Aorta (tissue), 5 donors: ENCODE results near the gene KCTD11. TPM values are rescaled to one million over a fixed set of nuclear protein-coding genes. Genes with fewer than 3 reads are reported as not detected.
A peak's percentile ranks its signal among the peaks of the same experiment; 100 is the strongest.
"Not testable (repeated sequence)": the region's sequence is repeated elsewhere in the genome, so short reads cannot be mapped to it uniquely, and the experiment has no call there.

Experiments
- ATAC-seq: fragments of 200-7000 bp; cut with Tn5 transposase; one replicate; pipeline ENCODE4 v1.9.1; 2022; ENCODE audit warnings: moderate library complexity; ENCODE audit not compliant: low FRiP score
- DNase-seq, 2 donors: peaks; one replicate each; pipeline ENCODE4 v3.0.0-alpha.2; 2020
- H3K27ac ChIP-seq, 2 donors: one replicate each; pipeline ENCODE4 v1.5.1; 2013; ENCODE audit warnings: low read length in 2 of 2, mild to moderate bottlenecking in 2 of 2, moderate library complexity in 2 of 2, control low read depth in 1 of 2, inconsistent platforms in 1 of 2, low read depth in 1 of 2
- H3K27me3 ChIP-seq, 2 donors: one replicate each; pipeline ENCODE4 v1.6.1; 2013; ENCODE audit warnings: control low read depth in 1 of 2, low read length in 1 of 2, mild to moderate bottlenecking in 1 of 2, moderate library complexity in 1 of 2; ENCODE audit not compliant: insufficient read depth in 2 of 2, control insufficient read depth in 1 of 2
- H3K36me3 ChIP-seq, 2 donors: one replicate each; pipeline ENCODE4 v1.6.1; 2013; ENCODE audit warnings: control low read depth in 1 of 2, low read length in 1 of 2, mild to moderate bottlenecking in 1 of 2; ENCODE audit not compliant: insufficient read depth in 2 of 2, control insufficient read depth in 1 of 2
- H3K4me1 ChIP-seq, 2 donors: one replicate each; pipeline ENCODE4 v1.6.1; 2013; ENCODE audit warnings: low read length in 2 of 2, control low read depth in 1 of 2, mild to moderate bottlenecking in 1 of 2, moderate library complexity in 1 of 2; ENCODE audit not compliant: insufficient read depth in 2 of 2, control insufficient read depth in 1 of 2
- H3K4me3 ChIP-seq, 2 donors: one replicate each; pipeline ENCODE4 v1.5.1; 2013; ENCODE audit warnings: low read length in 2 of 2, control low read depth in 1 of 2, mild to moderate bottlenecking in 1 of 2
- H3K9me3 ChIP-seq: one replicate; pipeline ENCODE4 v1.6.1; 2013; ENCODE audit warnings: mild to moderate bottlenecking, low read length; ENCODE audit not compliant: control insufficient read depth
- WGBS, 2 donors: extraction: QIAGEN DNeasy Blood & Tissue Kit; methylation state at CpG; one replicate each; pipeline ENCODE4 v1.1.7; 2013; 5-methylcytosine and 5-hydroxymethylcytosine counted together
- intact Hi-C, 2 donors: fragments of 100-400 bp; cut with DNase I; formaldehyde crosslinking; loops; one replicate each; pipeline versions ENCODE4 v1.14.2 to v1.15.0; 2022
- polyA plus RNA-seq, 2 donors: library from polyadenylated mRNA; stranded (reverse); fragments of 200-250 nt; gene quantifications; one replicate each; pipeline ENCODE4 v1.2.3, GENCODE V29; 2013
- total RNA-seq, 2 donors: library from RNA; stranded (reverse); fragmentation: NEBNext Ultra II Directional; extraction: Animal tissue kit (Norgen Biotek cat#: 25700); gene quantifications; one replicate each; pipeline ENCODE4 v1.2.1, GENCODE V29; 2021
- donor health status: healthy with polysubstance abuse.
- donor health status: Bipolar disorder and iron deficiency.
- donor health status: DM: no; HTN: no; CAD: no.
- donor health status: DM: no; HTN: no; CAD: no.
- donor health status: DM: yes; HTN: yes; CAD: no.

KCTD11 gene
- total and polyA plus RNA-seq, 4 donors = 11.0 to 15.8 (median 11.9) TPM

DNA sequence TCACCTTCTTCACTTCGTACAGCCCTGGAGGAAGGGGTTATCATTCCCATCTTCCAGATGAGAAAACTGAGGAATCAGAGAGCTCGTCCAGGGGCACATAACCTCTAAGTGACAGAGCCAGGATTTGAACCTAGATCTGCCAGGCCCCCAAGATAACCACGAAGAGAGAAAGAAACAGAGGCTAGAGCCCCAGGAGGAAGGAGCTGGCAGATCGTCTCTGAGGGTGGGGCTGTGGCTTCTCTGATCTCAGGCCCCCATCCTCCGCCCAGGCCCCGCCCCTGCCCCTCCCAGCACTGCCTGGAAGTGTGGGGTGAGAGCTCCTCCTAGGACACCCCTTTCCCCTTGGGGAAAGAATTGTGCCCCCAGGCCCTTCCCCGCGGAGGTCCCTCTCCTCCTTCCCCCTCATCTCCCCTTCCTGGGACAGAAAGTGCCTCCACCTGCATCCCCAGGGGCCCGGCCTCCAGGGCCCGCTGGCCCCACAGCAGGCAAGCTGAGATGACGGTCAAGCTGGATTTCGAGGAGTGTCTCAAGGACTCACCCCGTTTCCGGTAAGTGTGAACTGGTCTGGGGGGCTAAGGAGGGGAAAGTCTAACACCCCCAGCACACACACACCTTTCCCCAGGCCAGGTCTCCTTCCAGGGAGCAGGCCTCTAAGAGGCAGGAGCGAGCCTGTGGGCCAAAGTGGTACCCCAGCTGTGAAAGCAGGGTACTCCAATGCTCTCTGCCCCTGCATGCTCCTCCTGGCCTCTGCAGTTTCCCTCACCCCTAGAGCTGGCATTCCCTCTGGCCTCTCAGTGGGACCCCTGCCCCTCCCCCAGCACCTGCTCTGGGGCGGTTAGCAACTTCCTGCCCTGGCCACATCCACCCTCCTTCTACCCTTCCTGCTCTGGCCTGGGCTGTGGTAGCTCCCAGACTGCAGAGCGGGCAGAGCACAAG, 15.5 kb upstream of the KCTD11 start, which contains the start of gene ACAP1:
Gene ACAP1 (plus strand): TSS at position 290 of the 936 bp plus-strand sequence. CDS start 206 bp downstream, at position 496.
- Histone ChIP-seq H3K27ac (no peak within 1 kb of the TSS), H3K27me3 (no peaks in the 10 kb centered on the region), H3K36me3 (no peaks in the 10 kb centered on the region), H3K4me1 (no peaks in the 10 kb centered on the region), H3K9me3 (no peaks in the 10 kb centered on the region), H3K4me3 (no peak within 1 kb of the TSS)
- ATAC-seq (peak; percentile 37), DNase-seq (no peak)
- 39 to 43% methylated on average over 14 to 17 of the region's 17 CpGs for WGBS, 2 donors
- intact Hi-C loops = no loop called here

DNA sequence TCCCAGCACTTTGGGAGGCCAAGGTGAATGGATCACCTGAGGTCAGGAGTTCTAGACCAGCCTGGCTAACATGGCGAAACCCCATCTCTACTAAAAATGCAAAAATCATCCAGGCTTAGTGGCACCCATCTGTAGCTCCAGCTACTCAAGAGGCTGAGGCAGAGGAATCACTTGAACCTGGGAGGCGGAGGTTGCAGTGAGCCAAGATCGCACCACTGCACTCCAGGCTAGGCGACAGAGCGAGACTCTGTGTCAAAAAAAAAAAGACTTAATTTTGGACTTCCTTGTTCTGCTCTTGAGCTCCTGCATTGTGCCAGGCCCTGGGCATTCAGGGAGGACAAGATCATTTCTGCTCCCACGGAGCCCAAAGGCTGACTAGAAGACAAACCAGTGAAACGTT, 14.4 kb upstream of the KCTD11 start:
- H3K4me3 ChIP-seq, intact Hi-C loops, DNase-seq, ATAC-seq, H3K4me1 ChIP-seq, H3K27me3 ChIP-seq, H3K27ac ChIP-seq, H3K36me3 ChIP-seq, H3K9me3 ChIP-seq: not testable (repeated sequence)
- 77 to 81% methylated on average over 7 of the region's 7 CpGs for whole genome bisulfite sequencing, 2 donors

- H3K36me3 ChIP-seq = no peaks in the 10 kb centered on the region
These were observed 11.8 kb upstream of the KCTD11 start for GRCh38 chr17:7340179-7340578.

GRCh38 chr17:7341842-7342241, 10.1 kb upstream of the KCTD11 start:
- H3K4me3 ChIP-seq = no peak overlapping the region
- H3K27me3 ChIP-seq = no peaks in the 10 kb centered on the region
- intact Hi-C loops = no loop called here
- 93% methylated on average over 13 of the region's 13 CpGs for WGBS, 2 donors
- H3K9me3 ChIP-seq = no peaks in the 10 kb centered on the region
- ATAC-seq = no peak
- no peak for DNase-seq
- no peak overlapping the region for H3K27ac ChIP-seq
- H3K36me3 ChIP-seq = no peaks in the 10 kb centered on the region
- H3K4me1 ChIP-seq = no peaks in the 10 kb centered on the region

More at GRCh38 chr17:7340179-7340578, 11.8 kb upstream of the KCTD11 start:
- no peak overlapping the region for H3K27ac ChIP-seq
- H3K4me1 ChIP-seq = no peaks in the 10 kb centered on the region
- DNase-seq (no peak), ATAC-seq (no peak)
- WGBS, 2 donors = 72 to 75% methylated on average over 2 of the region's 2 CpGs
- no peak overlapping the region for H3K4me3 ChIP-seq
- no peaks in the 10 kb centered on the region for H3K27me3 ChIP-seq
- no peaks in the 10 kb centered on the region for H3K9me3 ChIP-seq
- intact Hi-C loops = no loop called here

DNA sequence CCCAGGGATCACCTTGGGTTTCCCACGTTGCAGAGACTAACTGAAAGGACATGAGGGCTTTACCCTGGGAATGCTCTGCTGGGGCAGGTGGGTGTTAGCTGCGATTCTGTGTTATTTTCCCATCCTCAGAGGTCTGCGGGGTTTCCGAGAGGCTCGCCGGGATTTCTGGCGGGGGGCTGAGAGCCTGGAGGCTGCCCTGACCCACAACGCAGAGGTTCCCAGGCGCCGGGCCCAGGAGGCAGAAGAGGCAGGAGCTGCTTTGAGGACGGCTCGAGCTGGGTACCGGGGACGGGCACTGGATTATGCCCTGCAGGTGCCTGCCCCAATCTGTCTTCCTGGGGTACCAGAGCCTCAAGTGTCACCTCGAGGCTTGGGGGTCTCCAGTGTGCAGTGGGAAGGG, 8.7 kb upstream of the KCTD11 start:
- Histone ChIP-seq H3K4me3 (no peak overlapping the region), H3K9me3 (no peaks in the 10 kb centered on the region), H3K27ac (no peak overlapping the region), H3K4me1 (no peaks in the 10 kb centered on the region), H3K36me3 (no peaks in the 10 kb centered on the region), H3K27me3 (no peaks in the 10 kb centered on the region)
- DNase-seq = peak in 1 of 2 donors; percentile 46
- no peak for ATAC-seq
- 71 to 72% methylated on average over 15 of the region's 15 CpGs for WGBS, 2 donors
- intact Hi-C loops = no loop called here

DNA sequence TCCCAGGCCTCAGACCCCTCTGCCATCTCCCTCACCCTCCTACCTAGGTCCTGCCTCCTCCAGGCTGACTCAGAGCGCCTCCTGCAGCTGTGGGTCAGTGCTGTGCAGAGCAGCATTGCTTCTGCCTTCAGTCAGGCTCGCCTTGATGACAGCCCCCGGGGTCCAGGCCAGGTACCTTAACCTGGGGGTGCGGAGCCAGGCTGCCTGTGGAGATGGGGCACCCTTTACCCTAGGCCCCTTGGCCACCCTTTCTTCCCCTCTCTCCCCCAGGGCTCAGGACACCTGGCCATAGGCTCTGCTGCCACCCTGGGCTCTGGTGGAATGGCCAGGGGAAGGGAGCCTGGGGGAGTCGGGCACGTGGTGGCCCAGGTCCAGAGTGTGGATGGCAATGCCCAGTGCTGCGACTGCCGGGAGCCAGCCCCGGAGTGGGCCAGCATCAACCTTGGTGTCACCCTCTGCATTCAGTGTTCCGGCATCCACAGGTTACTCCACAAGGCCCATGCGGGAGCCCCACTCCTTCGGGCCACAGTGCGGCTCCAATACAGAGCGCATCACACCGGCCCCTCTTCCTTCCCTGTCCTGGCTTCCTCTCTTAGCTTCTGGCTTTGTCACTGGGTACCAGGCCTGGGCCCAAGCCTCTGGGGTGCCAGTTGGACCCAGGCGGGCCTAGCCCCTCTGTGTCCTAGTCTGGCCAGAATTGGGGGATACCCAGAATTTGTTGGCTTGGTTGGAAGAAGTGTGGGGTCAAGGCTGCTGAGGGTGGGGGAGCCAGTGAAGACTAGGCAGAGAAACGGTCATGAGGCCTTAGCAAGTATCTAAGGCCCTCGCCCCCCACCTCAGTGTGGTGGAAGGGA, 5.0 kb upstream of the KCTD11 start:
- DNase-seq (no peak), ATAC-seq (no peak)
- no peaks in the 10 kb centered on the region for H3K4me1 ChIP-seq
- no peak overlapping the region for H3K4me3 ChIP-seq
- intact Hi-C loops = loop anchor here in 1 of 2 donors (5.0 kb wide), 1 partner anchor 65 kb away; the partner anchor contains the start of gene SLC2A4
- 53 to 58% methylated on average over 18 of the region's 18 CpGs for WGBS, 2 donors
- H3K9me3 ChIP-seq = no peaks in the 10 kb centered on the region
- H3K36me3 ChIP-seq = no peaks in the 10 kb centered on the region
- H3K27ac ChIP-seq = no peak overlapping the region
- no peaks in the 10 kb centered on the region for H3K27me3 ChIP-seq

DNA sequence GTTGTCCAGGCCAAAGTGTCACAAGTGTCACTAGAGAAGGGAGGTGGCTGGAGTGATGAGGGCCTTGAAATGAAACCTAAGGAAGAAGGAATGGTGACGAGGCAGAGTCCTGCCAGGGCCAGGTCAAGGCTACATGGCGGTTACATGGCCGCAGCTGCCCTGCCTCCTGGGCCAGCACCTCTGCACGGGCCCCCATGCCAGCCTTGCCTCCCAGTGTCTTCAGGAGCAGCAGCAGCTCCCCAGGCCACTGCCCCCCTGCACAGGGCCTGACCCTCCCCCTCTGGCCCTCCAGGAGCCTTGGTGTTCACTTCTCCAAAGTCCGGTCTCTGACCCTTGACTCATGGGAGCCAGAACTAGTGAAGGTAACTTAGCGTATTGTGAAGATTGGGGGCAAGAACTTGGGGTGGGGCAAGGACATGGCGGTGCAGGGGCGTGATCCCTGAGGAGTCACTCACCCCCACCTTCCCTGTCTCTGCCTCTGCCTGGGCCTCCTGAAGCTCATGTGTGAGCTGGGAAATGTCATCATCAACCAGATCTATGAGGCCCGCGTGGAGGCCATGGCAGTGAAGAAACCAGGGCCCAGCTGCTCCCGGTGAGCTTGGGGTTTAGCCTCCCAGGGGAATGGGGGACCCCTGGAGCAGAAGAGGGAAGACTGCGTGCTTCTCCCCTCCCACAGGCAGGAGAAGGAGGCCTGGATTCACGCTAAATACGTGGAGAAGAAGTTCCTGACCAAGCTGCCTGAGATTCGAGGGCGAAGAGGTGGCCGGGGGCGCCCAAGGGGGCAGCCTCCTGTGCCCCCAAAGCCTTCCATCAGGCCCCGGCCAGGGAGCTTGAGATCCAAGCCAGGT, 4.1 kb upstream of the KCTD11 start:
- DNase-seq (no peak), ATAC-seq (no peak)
- intact Hi-C loops = loop anchor here (2.0 to 5.0 kb wide), 2 partner anchors 17 to 66 kb away; partner anchors contain the start of gene SLC2A4 (in 1 of the 2)
- Histone ChIP-seq H3K36me3 (no peaks in the 10 kb centered on the region), H3K27ac (no peak overlapping the region), H3K27me3 (no peaks in the 10 kb centered on the region), H3K4me3 (no peak overlapping the region), H3K9me3 (no peaks in the 10 kb centered on the region), H3K4me1 (no peaks in the 10 kb centered on the region)
- 60 to 65% methylated on average over 19 of the region's 19 CpGs for WGBS, 2 donors
